ENCODE data around the gene SPANXC. TPM values are rescaled to one million over a fixed set of nuclear protein-coding genes. Genes with fewer than 3 reads are reported as not detected.
"Not testable (repeated sequence)": the region's sequence is repeated elsewhere in the genome, so short reads cannot be mapped to it uniquely, and the experiment has no call there.

SPANXC gene
- not detected in 2 replicates for total RNA-seq (2012; rRNA removed)

- not testable (repeated sequence) for H3K9me3 ChIP-seq (replicated peaks; ENCODE audit: low read length); H3K4me3 ChIP-seq (ENCODE audit: low read length); H3K4me2 ChIP-seq (ENCODE audit: low read length); H3K4me1 ChIP-seq (ENCODE audit: control insufficient read depth, insufficient read depth, low read length); H3K36me3 ChIP-seq (ENCODE audit: insufficient read depth, low read length); H3K9ac ChIP-seq (ENCODE audit: low read depth, low read length); H3K27me3 ChIP-seq (ENCODE audit: control insufficient read depth, insufficient read depth, low read length)
Measured at GRCh38 chrX:141242417-141242816, at the start of gene SPANXC. SPANXC (minus strand) TSS chrX:141242517; CDS start chrX:141242457, 60 bp downstream.

GRCh38 chrX:141279476-141279875, 37.2 kb upstream of the SPANXC start:
- Histone ChIP-seq H3K9me3 (replicated peaks; ENCODE audit: low read length) (no peaks in the 10 kb centered on the region), H3K36me3 (ENCODE audit: insufficient read depth, low read length) (no peaks in the 10 kb centered on the region), H3K4me2 (ENCODE audit: low read length) (no peak overlapping the region), H3K9ac (ENCODE audit: low read depth, low read length) (no peak overlapping the region), H3K4me1 (ENCODE audit: control insufficient read depth, insufficient read depth, low read length) (no peaks in the 10 kb centered on the region), H3K27me3 (ENCODE audit: control insufficient read depth, insufficient read depth, low read length) (no peaks in the 10 kb centered on the region), H3K4me3 (ENCODE audit: low read length) (no peak overlapping the region)

GRCh38 chrX:141278306-141278705, 36.0 kb upstream of the SPANXC start:
- Histone ChIP-seq H3K4me1 (ENCODE audit: control insufficient read depth, insufficient read depth, low read length) (no peaks in the 10 kb centered on the region), H3K4me3 (ENCODE audit: low read length) (no peak overlapping the region), H3K36me3 (ENCODE audit: insufficient read depth, low read length) (no peaks in the 10 kb centered on the region), H3K27me3 (ENCODE audit: control insufficient read depth, insufficient read depth, low read length) (no peaks in the 10 kb centered on the region), H3K9me3 (replicated peaks; ENCODE audit: low read length) (no peaks in the 10 kb centered on the region), H3K4me2 (ENCODE audit: low read length) (no peak overlapping the region), H3K9ac (ENCODE audit: low read depth, low read length) (no peak overlapping the region)

GRCh38 chrX:141258080-141258479, 15.8 kb upstream of the SPANXC start:
- H3K4me3 ChIP-seq (ENCODE audit: low read length), result no peak overlapping the region
- no peak overlapping the region for H3K9ac ChIP-seq (ENCODE audit: low read depth, low read length)
- H3K9me3 ChIP-seq (replicated peaks; ENCODE audit: low read length), result peaks cover 3% of the 10 kb centered on the region
- no peaks in the 10 kb centered on the region for H3K36me3 ChIP-seq (ENCODE audit: insufficient read depth, low read length)
- H3K27me3 ChIP-seq (ENCODE audit: control insufficient read depth, insufficient read depth, low read length), result no peaks in the 10 kb centered on the region
- no peaks in the 10 kb centered on the region for H3K4me1 ChIP-seq (ENCODE audit: control insufficient read depth, insufficient read depth, low read length)
- H3K4me2 ChIP-seq (ENCODE audit: low read length), result no peak overlapping the region

- Histone ChIP-seq H3K4me3 (ENCODE audit: low read length) (no peak overlapping the region), H3K36me3 (ENCODE audit: insufficient read depth, low read length) (no peaks in the 10 kb centered on the region), H3K27me3 (ENCODE audit: control insufficient read depth, insufficient read depth, low read length) (no peaks in the 10 kb centered on the region), H3K9me3 (replicated peaks; ENCODE audit: low read length) (no peaks in the 10 kb centered on the region), H3K4me2 (ENCODE audit: low read length) (no peak overlapping the region), H3K4me1 (ENCODE audit: control insufficient read depth, insufficient read depth, low read length) (peaks cover 14% of the 10 kb centered on the region), H3K9ac (ENCODE audit: low read depth, low read length) (no peak overlapping the region)
Measured at GRCh38 chrX:141221611-141222010, 20.7 kb downstream of the SPANXC start.

- no peak overlapping the region for H3K4me3 ChIP-seq (ENCODE audit: low read length)
- no peak overlapping the region for H3K9ac ChIP-seq (ENCODE audit: low read depth, low read length)
- peak overlapping the region; percentile 34 for H3K4me2 ChIP-seq (ENCODE audit: low read length)
- no peaks in the 10 kb centered on the region for H3K9me3 ChIP-seq (replicated peaks; ENCODE audit: low read length)
- H3K36me3 ChIP-seq (ENCODE audit: insufficient read depth, low read length), result no peaks in the 10 kb centered on the region
- no peaks in the 10 kb centered on the region for H3K27me3 ChIP-seq (ENCODE audit: control insufficient read depth, insufficient read depth, low read length)
- H3K4me1 ChIP-seq (ENCODE audit: control insufficient read depth, insufficient read depth, low read length), result peaks cover 14% of the 10 kb centered on the region
Measured at GRCh38 chrX:141220342-141221008, 21.8 kb downstream of the SPANXC start.

- Histone ChIP-seq H3K9ac (ENCODE audit: low read depth, low read length) (no peak overlapping the region), H3K4me1 (ENCODE audit: control insufficient read depth, insufficient read depth, low read length) (peaks cover 7% of the 10 kb centered on the region), H3K9me3 (replicated peaks; ENCODE audit: low read length) (no peaks in the 10 kb centered on the region), H3K27me3 (ENCODE audit: control insufficient read depth, insufficient read depth, low read length) (no peaks in the 10 kb centered on the region), H3K36me3 (ENCODE audit: insufficient read depth, low read length) (no peaks in the 10 kb centered on the region), H3K4me3 (ENCODE audit: low read length) (no peak overlapping the region), H3K4me2 (ENCODE audit: low read length) (no peak overlapping the region)
Measured at GRCh38 chrX:141214196-141214595, 28.1 kb downstream of the SPANXC start.

GRCh38 chrX:141201962-141202361, 40.4 kb downstream of the SPANXC start:
- H3K4me1 ChIP-seq (ENCODE audit: control insufficient read depth, insufficient read depth, low read length), result no peaks in the 10 kb centered on the region
- H3K27me3 ChIP-seq (ENCODE audit: control insufficient read depth, insufficient read depth, low read length), result no peaks in the 10 kb centered on the region
- H3K4me3 ChIP-seq (ENCODE audit: low read length), result no peak overlapping the region
- no peaks in the 10 kb centered on the region for H3K9me3 ChIP-seq (replicated peaks; ENCODE audit: low read length)
- no peak overlapping the region for H3K9ac ChIP-seq (ENCODE audit: low read depth, low read length)
- no peaks in the 10 kb centered on the region for H3K36me3 ChIP-seq (ENCODE audit: insufficient read depth, low read length)
- H3K4me2 ChIP-seq (ENCODE audit: low read length), result no peak overlapping the region
